GM12864 (cell line): Measurements from ENCODE around the gene ICAM4.

Experiments
- DNase-seq: peaks from one replicate; pipeline ENCODE4 v3.0.0-alpha.2; 2011; ENCODE audit warnings: low read depth
- H3K4me3 ChIP-seq: 2 replicates; pipeline ENCODE4 v1.5.1; 2011; ENCODE audit warnings: mild to moderate bottlenecking, low read depth, low read length, control low read depth
- TF ChIP-seq, protein P1 (sequence below): IDR thresholded peaks from 2 replicates; pipeline ENCODE4 v1.5.1; 2011; ENCODE audit warnings: low read depth, mild to moderate bottlenecking, moderate library complexity, low read length, control low read depth, inconsistent platforms; ENCODE audit errors: missing control alignments

Gene ICAM4

GRCh38 chr19:10317045-10317856, 30.5 kb downstream of the ICAM4 start:
- DNase-seq = no peak
- H3K4me3 ChIP-seq = no peak overlapping the region
- TF ChIP-seq, protein P1, sequence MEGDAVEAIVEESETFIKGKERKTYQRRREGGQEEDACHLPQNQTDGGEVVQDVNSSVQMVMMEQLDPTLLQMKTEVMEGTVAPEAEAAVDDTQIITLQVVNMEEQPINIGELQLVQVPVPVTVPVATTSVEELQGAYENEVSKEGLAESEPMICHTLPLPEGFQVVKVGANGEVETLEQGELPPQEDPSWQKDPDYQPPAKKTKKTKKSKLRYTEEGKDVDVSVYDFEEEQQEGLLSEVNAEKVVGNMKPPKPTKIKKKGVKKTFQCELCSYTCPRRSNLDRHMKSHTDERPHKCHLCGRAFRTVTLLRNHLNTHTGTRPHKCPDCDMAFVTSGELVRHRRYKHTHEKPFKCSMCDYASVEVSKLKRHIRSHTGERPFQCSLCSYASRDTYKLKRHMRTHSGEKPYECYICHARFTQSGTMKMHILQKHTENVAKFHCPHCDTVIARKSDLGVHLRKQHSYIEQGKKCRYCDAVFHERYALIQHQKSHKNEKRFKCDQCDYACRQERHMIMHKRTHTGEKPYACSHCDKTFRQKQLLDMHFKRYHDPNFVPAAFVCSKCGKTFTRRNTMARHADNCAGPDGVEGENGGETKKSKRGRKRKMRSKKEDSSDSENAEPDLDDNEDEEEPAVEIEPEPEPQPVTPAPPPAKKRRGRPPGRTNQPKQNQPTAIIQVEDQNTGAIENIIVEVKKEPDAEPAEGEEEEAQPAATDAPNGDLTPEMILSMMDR = no peak

DNA sequence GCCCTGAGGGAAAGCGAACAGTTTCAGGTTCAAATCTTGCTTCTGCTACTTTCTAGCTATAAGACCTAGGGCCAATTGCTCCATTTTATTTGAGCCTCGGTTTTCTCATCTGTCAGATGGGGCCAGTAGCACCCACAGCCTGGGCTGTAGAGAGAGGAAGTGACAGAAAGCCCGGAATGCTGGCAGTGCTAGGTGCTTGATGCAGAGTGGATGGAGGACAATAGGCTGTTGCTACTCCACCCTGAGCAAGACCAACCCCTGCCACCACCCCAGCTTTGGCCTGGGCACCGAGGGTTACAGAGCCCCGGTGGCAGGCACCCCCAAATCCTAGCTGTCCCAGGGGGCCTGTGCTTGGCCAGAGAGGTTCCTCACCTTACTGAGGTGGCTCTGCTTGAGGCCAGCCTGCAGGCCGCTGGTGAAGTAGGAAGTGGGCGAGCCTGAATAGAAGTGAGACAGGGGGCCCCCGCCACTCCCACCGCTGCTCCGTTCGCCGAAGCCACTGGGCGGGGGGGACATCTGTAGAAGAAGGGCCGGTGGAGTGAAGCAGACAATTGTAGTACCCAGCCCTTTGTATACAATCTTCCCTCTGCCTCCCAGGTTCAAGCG, 31.2 kb downstream of the ICAM4 start:
- TF ChIP-seq, protein P1 = no peak
- no peak overlapping the region for H3K4me3 ChIP-seq
- no peak for DNase-seq

GRCh38 chr19:10318807-10319682, 32.3 kb downstream of the ICAM4 start:
- H3K4me3 ChIP-seq = no peak overlapping the region
- no peak for DNase-seq
- TF ChIP-seq, protein P1 = no peak

DNA sequence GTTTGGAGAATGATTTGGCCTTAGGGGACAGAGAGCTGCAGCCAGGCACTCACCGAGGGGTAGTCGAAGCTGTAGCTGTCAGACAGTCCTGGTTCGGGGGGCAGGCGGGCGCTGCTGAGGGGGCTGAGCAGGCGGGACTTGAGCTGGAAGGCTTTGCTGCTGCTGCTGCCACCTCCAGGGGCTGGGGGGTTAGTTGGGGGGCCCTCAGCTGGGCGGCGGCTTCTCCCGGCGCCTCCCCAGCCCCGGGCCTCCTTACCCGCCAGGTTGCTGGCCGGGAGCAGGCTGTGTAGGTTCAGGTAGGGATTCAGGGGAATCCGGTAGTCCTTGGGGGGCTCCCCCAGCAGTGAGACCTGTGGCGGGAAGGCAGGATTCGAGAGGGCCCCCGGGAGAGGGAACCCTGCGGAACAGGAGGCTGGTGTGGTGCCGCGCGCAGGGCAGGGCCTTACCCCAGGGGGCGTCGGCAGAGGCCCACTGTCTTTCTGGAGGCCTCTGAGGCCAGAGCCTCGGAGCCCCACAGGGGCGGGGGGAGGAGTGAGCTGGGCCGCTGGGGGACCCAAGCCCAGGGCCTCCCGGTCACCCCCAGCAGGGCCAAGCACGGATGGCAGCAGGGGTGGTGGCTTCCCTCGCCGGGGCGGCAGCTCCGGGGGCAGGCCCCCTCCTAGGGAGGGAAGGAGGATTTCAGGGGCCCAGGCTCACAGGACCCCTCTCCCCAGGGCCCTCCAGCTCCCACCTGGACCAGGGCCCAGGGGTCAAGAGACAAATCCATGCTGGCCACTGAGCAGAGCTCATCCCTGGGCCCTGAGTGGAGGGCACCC, 34.1 kb downstream of the ICAM4 start:
- no peak for DNase-seq
- TF ChIP-seq, protein P1 = no peak

GRCh38 chr19:10321417-10321797, 34.7 kb downstream of the ICAM4 start:
- TF ChIP-seq, protein P1 = no peak

More for the DNA sequence above, 34.1 kb downstream of the ICAM4 start:
- no peak overlapping the region for H3K4me3 ChIP-seq

DNA sequence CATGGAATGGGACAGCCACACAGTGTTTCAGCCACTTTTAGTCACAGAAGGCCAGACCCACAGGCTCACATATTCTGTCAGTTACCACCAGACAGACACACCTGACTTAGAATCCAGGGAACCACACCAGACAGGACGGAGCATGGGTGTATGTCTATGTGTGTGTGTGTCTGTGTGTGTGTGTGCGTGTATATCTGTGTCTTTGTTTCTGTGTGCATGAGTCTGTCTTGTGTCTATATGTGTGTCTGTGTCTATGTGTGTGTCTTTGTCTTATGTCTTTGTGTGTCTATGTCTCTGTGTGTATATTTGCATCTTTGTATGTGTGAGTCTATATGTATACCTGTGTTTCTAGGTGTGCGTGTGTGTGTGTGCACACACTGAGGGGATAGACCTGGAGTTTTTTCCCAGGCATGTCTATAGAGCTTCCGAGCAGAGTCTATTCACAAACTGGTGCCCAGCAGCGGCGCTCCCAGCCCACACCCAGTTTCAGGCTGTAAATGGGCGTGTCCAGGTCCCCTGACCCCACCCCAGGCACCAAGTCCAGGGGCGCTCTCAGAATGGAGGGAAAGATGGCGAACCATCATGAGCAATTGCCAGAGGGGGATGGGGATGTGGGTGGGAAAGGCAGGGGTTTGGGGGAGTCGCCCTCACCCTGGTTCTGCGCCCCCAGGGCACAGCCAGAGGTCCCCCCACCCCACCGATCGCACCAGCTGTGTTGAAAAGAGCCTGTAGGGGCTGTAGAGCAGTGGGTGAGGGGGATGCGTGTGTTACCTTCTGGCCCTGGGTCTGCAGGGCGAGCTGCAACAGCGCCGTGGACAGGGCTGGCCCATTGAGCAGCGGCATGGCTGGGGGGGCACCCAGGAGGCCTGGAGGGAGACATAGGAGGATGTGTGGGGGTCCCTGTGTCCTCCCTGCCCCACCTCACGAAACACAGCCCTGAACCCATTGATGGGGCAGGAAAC, 35.4 kb downstream of the ICAM4 start:
- no peak overlapping the region for H3K4me3 ChIP-seq
- TF ChIP-seq, protein P1 = no peak
- DNase-seq = no peak

More at GRCh38 chr19:10321417-10321797, 34.7 kb downstream of the ICAM4 start:
- DNase-seq = no peak
- no peak overlapping the region for H3K4me3 ChIP-seq
